Neural cell (in vitro differentiated cells): ENCODE results near the gene PTPRN2. TPM values are rescaled to one million over a fixed set of nuclear protein-coding genes. Genes with fewer than 3 reads are reported as not detected.

ENCODE experiments used
- H2AFZ ChIP-seq: fragments of 200-600, 300-800 bp; sonication (generic), shearing (Covaris generic); 2 replicates; pipeline ENCODE4 v1.6.0; 2014; ENCODE audit warnings: low read depth, mild to moderate bottlenecking, antibody characterized with exemption, low read length, moderate library complexity
- H3F3A ChIP-seq: fragments of 200-600 bp; shearing (Covaris generic); 2 replicates; pipeline ENCODE4 v1.6.1; 2016; ENCODE audit warnings: mild to moderate bottlenecking, moderate library complexity, mixed read lengths, antibody characterized with exemption, low read length; ENCODE audit not compliant: insufficient read depth, poor library complexity, severe bottlenecking
- H3K27ac ChIP-seq: fragments of 200-600, 300-800 bp; sonication (generic), shearing (Covaris generic); 2 replicates; pipeline ENCODE4 v1.5.1; 2014; ENCODE audit warnings: mild to moderate bottlenecking, low read length, moderate library complexity
- H3K27me3 ChIP-seq: fragments of 300-800, 200-600 bp; sonication (generic), shearing (Covaris generic); 2 replicates; pipeline ENCODE4 v1.6.0; 2014; ENCODE audit warnings: mild to moderate bottlenecking, low read depth, low read length, moderate library complexity; ENCODE audit not compliant: insufficient read depth
- H3K36me3 ChIP-seq: fragments of 300-800, 200-600 bp; sonication (generic), shearing (Covaris generic); 2 replicates; pipeline ENCODE4 v1.5.1; 2014; ENCODE audit warnings: mild to moderate bottlenecking, antibody characterized with exemption, low read length, moderate library complexity; ENCODE audit not compliant: insufficient read depth
- H3K4me2 ChIP-seq: fragments of 300-800, 200-600 bp; sonication (generic), shearing (Covaris generic); 2 replicates; pipeline ENCODE4 v1.6.0; 2014; ENCODE audit warnings: mild to moderate bottlenecking, low read length
- H3K4me3 ChIP-seq: fragments of 300-800, 200-600 bp; sonication (generic), shearing (Covaris generic); 2 replicates; pipeline ENCODE4 v1.5.1; 2014; ENCODE audit warnings: mild to moderate bottlenecking, low read length, moderate library complexity
- H3K79me2 ChIP-seq: fragments of 200-600 bp; shearing (Covaris generic); replicated peaks from 2 replicates; pipeline ENCODE4 v1.6.0; 2014; ENCODE audit warnings: mild to moderate bottlenecking, low read length, moderate library complexity; ENCODE audit not compliant: insufficient read depth
- H3K9ac ChIP-seq: fragments of 300-800, 200-600 bp; sonication (generic), shearing (Covaris generic); 2 replicates; pipeline ENCODE4 v1.6.1; 2016; ENCODE audit warnings: mild to moderate bottlenecking, low read length, mixed read lengths
- H3K9me2 ChIP-seq: fragments of 200-600 bp; shearing (Covaris generic); 2 replicates; pipeline ENCODE4 v1.6.1; 2016; ENCODE audit warnings: mild to moderate bottlenecking, low read length, mixed read lengths; ENCODE audit not compliant: insufficient read depth
- H3K9me3 ChIP-seq: fragments of 200-600, 300-800 bp; sonication (generic), shearing (Covaris generic); 2 replicates; pipeline ENCODE4 v1.6.1; 2016; ENCODE audit warnings: mild to moderate bottlenecking, mixed run types, low read length, moderate library complexity, mixed read lengths
- H4K20me1 ChIP-seq: fragments of 200-600 bp; shearing (Covaris generic); 2 replicates; pipeline ENCODE4 v1.6.1; 2016; ENCODE audit warnings: mild to moderate bottlenecking, mixed run types; ENCODE audit not compliant: insufficient read depth
- CTCF ChIP-seq: fragments of 450-650 bp; IDR thresholded peaks from 2 replicates; pipeline ENCODE4 v1.5.1; 2014; ENCODE audit warnings: antibody characterized with exemption, mild to moderate bottlenecking, moderate library complexity; ENCODE audit not compliant: poor library complexity, severe bottlenecking
- EP300 ChIP-seq: fragments of 450-650 bp; conservative IDR thresholded peaks from 2 replicates; pipeline ENCODE4 v1.6.1; 2014; ENCODE audit warnings: antibody characterized with exemption, mild to moderate bottlenecking, moderate library complexity; ENCODE audit not compliant: poor library complexity, severe bottlenecking
- EZH2 ChIP-seq: fragments of 200-600, 300-800 bp; shearing (Covaris generic), sonication (generic); IDR thresholded peaks from 2 replicates; pipeline ENCODE4 v1.6.1; 2014; ENCODE audit warnings: antibody characterized with exemption, low read length, borderline replicate concordance, mild to moderate bottlenecking; ENCODE audit not compliant: insufficient read depth, poor library complexity, severe bottlenecking
- MXI1 ChIP-seq: fragments of 450-650 bp; conservative IDR thresholded peaks from 2 replicates; pipeline ENCODE4 v1.6.1; 2014; ENCODE audit warnings: antibody characterized with exemption, mild to moderate bottlenecking; ENCODE audit not compliant: poor library complexity, severe bottlenecking
- RAD21 ChIP-seq: fragments of 450-650 bp; conservative IDR thresholded peaks from 2 replicates; pipeline ENCODE4 v1.6.1; 2014; ENCODE audit warnings: antibody characterized with exemption, mild to moderate bottlenecking, moderate library complexity
- REST ChIP-seq: IDR thresholded peaks from 2 replicates; pipeline ENCODE4 v1.6.1; 2012; ENCODE audit warnings: borderline replicate concordance
- SMC3 ChIP-seq: fragments of 450-650 bp; conservative IDR thresholded peaks from 2 replicates; pipeline ENCODE4 v1.6.1; 2014; ENCODE audit warnings: antibody characterized with exemption, mild to moderate bottlenecking, moderate library complexity; ENCODE audit not compliant: poor library complexity
- polyA plus RNA-seq: library from polyadenylated mRNA; depleted of rRNA; stranded (reverse); fragments of >200 nt; gene quantifications from 2 replicates; pipeline ENCODE4 v1.2.3, GENCODE V29; 2014

The PTPRN2 gene
- polyA plus RNA-seq, 1 donor from 2014 or later: 31.0 TPM

GRCh38 chr7:158489462-158490155 is 98.0 kb downstream of the PTPRN2 start:
- no peaks in the 10 kb centered on the region for H3F3A ChIP-seq
- no peak overlapping the region for H2AFZ ChIP-seq

More at GRCh38 chr7:158489462-158490155, 98.0 kb downstream of the PTPRN2 start:
- no peaks in the 10 kb centered on the region for H3K36me3 ChIP-seq
- H3K27me3 ChIP-seq: no peaks in the 10 kb centered on the region
- H3K27ac ChIP-seq: no peak overlapping the region
- H4K20me1 ChIP-seq: no peaks in the 10 kb centered on the region
- no peaks in the 10 kb centered on the region for H3K9me2 ChIP-seq
- no peaks in the 10 kb centered on the region for H3K79me2 ChIP-seq
- H3K9ac ChIP-seq: no peak overlapping the region
- H3K9me3 ChIP-seq: no peaks in the 10 kb centered on the region
- H3K4me3 ChIP-seq: no peak overlapping the region
- TF ChIP-seq EZH2 (no peak), RAD21 (no peak), MXI1 (no peak), CTCF (no peak), EP300 (no peak), SMC3 (no peak), REST (no peak)
- H3K4me2 ChIP-seq: no peak overlapping the region
